GM10248 (cell line): ENCODE measurements around the gene ZNF219.

Experiments used
- CTCF ChIA-PET: fragments of 300-600 bp; sonication (Branson Sonifier 250); formaldehyde crosslinking; extraction: SDS; loops from one replicate; lab custom pipeline; 2021; ENCODE audit warnings: antibody characterized with exemption; lab: Yijun Ruan, JAX
- POLR2A ChIA-PET: fragments of 350-650 bp; sonication (Branson Sonifier 250); formaldehyde crosslinking; extraction: SDS; loops from one replicate; lab custom pipeline; 2020; ENCODE audit warnings: antibody characterized with exemption; lab: Yijun Ruan, JAX
- DNase-seq: peaks from one replicate; pipeline ENCODE4 v3.0.0; 2012; ENCODE audit errors: extremely low spot score
- CTCF ChIP-seq: IDR thresholded peaks from 2 replicates; pipeline ENCODE4 v1.5.1; 2012; ENCODE audit warnings: mild to moderate bottlenecking, low read depth; ENCODE audit errors: extremely low read depth, missing control alignments, control extremely low read depth

ZNF219 gene

DNA sequence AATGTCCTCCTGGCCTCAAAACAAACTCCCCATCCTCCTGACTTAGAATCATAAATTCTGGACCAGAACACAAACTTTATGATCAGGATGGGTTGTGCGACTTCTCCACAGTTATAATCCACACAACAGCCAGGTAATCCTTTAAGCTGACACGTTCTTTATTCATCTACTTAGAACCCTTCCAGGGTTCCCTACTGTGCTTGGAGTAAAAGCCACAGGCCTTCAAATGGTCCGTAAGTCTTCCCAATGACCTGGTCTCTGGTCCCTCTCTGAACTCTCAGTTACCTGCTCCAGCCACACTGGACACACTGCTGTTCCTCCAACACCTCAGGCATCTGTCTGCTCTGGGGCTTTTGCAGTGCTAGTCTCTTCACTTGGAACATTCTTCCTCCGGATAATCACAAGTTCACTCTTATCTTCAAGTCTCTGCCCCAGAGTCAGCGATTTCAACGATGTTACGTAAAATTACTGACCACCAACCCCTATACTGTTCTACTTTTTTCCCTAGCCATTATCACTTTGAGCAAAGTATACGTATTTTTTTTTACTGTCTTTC lies 58.0 kb downstream of the ZNF219 start:
- DNase-seq: no peak
- ChIA-PET CTCF (interaction anchor here (0.7 to 4.1 kb wide), 16 partner anchors 9 to 181 kb away, joined by 3 to 66 read pairs (median 3); partner anchors contain the start of genes RNASE8 and TPPP2), POLR2A (no interaction called here)
- no peak for TF ChIP-seq CTCF
